Glomerular visceral epithelial cell (primary cell): ENCODE data around the gene HPRT1.

ENCODE experiments used
- DNase-seq: peaks from one replicate; pipeline ENCODE4 v3.0.0-alpha.2; 2016; ENCODE audit errors: extremely low spot score

The HPRT1 gene

GRCh38 chrX:134476284-134476683 is 16.3 kb downstream of the HPRT1 start:
- no peak for DNase-seq

GRCh38 chrX:134478374-134478773 is 18.4 kb downstream of the HPRT1 start:
- DNase-seq, result no peak

- DNase-seq, result no peak
Observed at GRCh38 chrX:134480061-134480460, 20.1 kb downstream of the HPRT1 start.

- no peak for DNase-seq
Observed at GRCh38 chrX:134481339-134481738, 21.4 kb downstream of the HPRT1 start.

- DNase-seq, result no peak
Observed at GRCh38 chrX:134482371-134482770, 22.4 kb downstream of the HPRT1 start.

- DNase-seq, result peak; percentile 63
Observed at GRCh38 chrX:134484039-134484438, 24.1 kb downstream of the HPRT1 start.

GRCh38 chrX:134501941-134502340 is 42.0 kb downstream of the HPRT1 start:
- no peak for DNase-seq

- no peak for DNase-seq
Observed at GRCh38 chrX:134502686-134503085, 42.7 kb downstream of the HPRT1 start.

GRCh38 chrX:134512566-134512965 is 52.6 kb downstream of the HPRT1 start:
- peak; percentile 81 for DNase-seq

GRCh38 chrX:134513091-134513490 is 53.1 kb downstream of the HPRT1 start:
- DNase-seq, result no peak

- peak; percentile 65 for DNase-seq
Observed at GRCh38 chrX:134520860-134521390, 61.0 kb downstream of the HPRT1 start.

- DNase-seq, result no peak
Observed at GRCh38 chrX:134524181-134524580, 64.2 kb downstream of the HPRT1 start.

- no peak for DNase-seq
Observed at GRCh38 chrX:134525086-134525792, 65.3 kb downstream of the HPRT1 start.

GRCh38 chrX:134526399-134526798 is 66.4 kb downstream of the HPRT1 start:
- peak; percentile 18 for DNase-seq

- no peak for DNase-seq
Observed at GRCh38 chrX:134528960-134529359, 69.0 kb downstream of the HPRT1 start.

GRCh38 chrX:134529481-134529880 is 69.5 kb downstream of the HPRT1 start:
- no peak for DNase-seq

- no peak for DNase-seq
Observed at GRCh38 chrX:134530845-134531244, 70.9 kb downstream of the HPRT1 start.

GRCh38 chrX:134533352-134533751 is 73.4 kb downstream of the HPRT1 start:
- DNase-seq, result no peak

GRCh38 chrX:134533952-134534351 is 74.0 kb downstream of the HPRT1 start:
- DNase-seq, result no peak

GRCh38 chrX:134537179-134537955 is 77.4 kb downstream of the HPRT1 start:
- peak; percentile 88 for DNase-seq

- DNase-seq, result no peak
Observed at GRCh38 chrX:134538316-134538715, 78.4 kb downstream of the HPRT1 start.

- no peak for DNase-seq
Observed at GRCh38 chrX:134541906-134542305, 81.9 kb downstream of the HPRT1 start.

GRCh38 chrX:134542485-134542884 is 82.5 kb downstream of the HPRT1 start:
- peak; percentile 63 for DNase-seq
